ENCODE measurements around the gene PCNX2.

PCNX2 gene

GRCh38 chr1:233278631-233279030 is 16.9 kb downstream of the PCNX2 start:
- H2AFZ ChIP-seq (ENCODE audit: low read length): no peak overlapping the region

GRCh38 chr1:233277637-233278606 is 17.6 kb downstream of the PCNX2 start:
- Histone ChIP-seq H3K4me2 (ENCODE audit: low read depth, low read length, poor library complexity, severe bottlenecking) (no peak overlapping the region), H3K36me3 (ENCODE audit: insufficient read depth, low read length) (no peaks in the 10 kb centered on the region), H3K4me1 (ENCODE audit: insufficient read depth, low read length, poor library complexity, severe bottlenecking) (peaks cover 26% of the 10 kb centered on the region), H3K9me2 (replicated peaks; ENCODE audit: low read depth, low read length) (no peaks in the 10 kb centered on the region), H4K20me1 (ENCODE audit: insufficient read depth, low read length, poor library complexity, severe bottlenecking) (no peaks in the 10 kb centered on the region), H3K9me3 (ENCODE audit: insufficient read depth, low read depth, low read length) (no peaks in the 10 kb centered on the region), H3K27me3 (ENCODE audit: insufficient read depth, low read length, poor library complexity, severe bottlenecking) (no peaks in the 10 kb centered on the region), H3K79me2 (ENCODE audit: insufficient read depth, low read length) (peaks cover 26% of the 10 kb centered on the region), H3K4me3 (ENCODE audit: low read length, poor library complexity, severe bottlenecking) (no peak overlapping the region), H2AFZ (ENCODE audit: low read length) (no peak overlapping the region), H3K9ac (ENCODE audit: low read depth, low read length, poor library complexity, severe bottlenecking) (no peak overlapping the region), H3F3A (ENCODE audit: low read depth) (no peaks in the 10 kb centered on the region)
- no peak for TF ChIP-seq CTCF (conservative IDR thresholded peaks at IDR 0.05; ENCODE audit: low read length)
- TF ChIP-seq EZH2phosphoT487 (IDR thresholded peaks at IDR 0.05; ENCODE audit: borderline replicate concordance): no peak

More at GRCh38 chr1:233278631-233279030, 16.9 kb downstream of the PCNX2 start:
- Histone ChIP-seq H3K4me2 (ENCODE audit: low read depth, low read length, poor library complexity, severe bottlenecking) (no peak overlapping the region), H3K9ac (ENCODE audit: low read depth, low read length, poor library complexity, severe bottlenecking) (no peak overlapping the region), H3K79me2 (ENCODE audit: insufficient read depth, low read length) (peaks cover 26% of the 10 kb centered on the region), H3F3A (ENCODE audit: low read depth) (no peaks in the 10 kb centered on the region), H4K20me1 (ENCODE audit: insufficient read depth, low read length, poor library complexity, severe bottlenecking) (no peaks in the 10 kb centered on the region), H3K36me3 (ENCODE audit: insufficient read depth, low read length) (no peaks in the 10 kb centered on the region), H3K9me2 (replicated peaks; ENCODE audit: low read depth, low read length) (no peaks in the 10 kb centered on the region), H3K9me3 (ENCODE audit: insufficient read depth, low read depth, low read length) (no peaks in the 10 kb centered on the region), H3K27me3 (ENCODE audit: insufficient read depth, low read length, poor library complexity, severe bottlenecking) (no peaks in the 10 kb centered on the region), H3K4me3 (ENCODE audit: low read length, poor library complexity, severe bottlenecking) (no peak overlapping the region), H3K4me1 (ENCODE audit: insufficient read depth, low read length, poor library complexity, severe bottlenecking) (peaks cover 26% of the 10 kb centered on the region)
- no peak for TF ChIP-seq CTCF (conservative IDR thresholded peaks at IDR 0.05; ENCODE audit: low read length)
- no peak for TF ChIP-seq EZH2phosphoT487 (IDR thresholded peaks at IDR 0.05; ENCODE audit: borderline replicate concordance)

DNA sequence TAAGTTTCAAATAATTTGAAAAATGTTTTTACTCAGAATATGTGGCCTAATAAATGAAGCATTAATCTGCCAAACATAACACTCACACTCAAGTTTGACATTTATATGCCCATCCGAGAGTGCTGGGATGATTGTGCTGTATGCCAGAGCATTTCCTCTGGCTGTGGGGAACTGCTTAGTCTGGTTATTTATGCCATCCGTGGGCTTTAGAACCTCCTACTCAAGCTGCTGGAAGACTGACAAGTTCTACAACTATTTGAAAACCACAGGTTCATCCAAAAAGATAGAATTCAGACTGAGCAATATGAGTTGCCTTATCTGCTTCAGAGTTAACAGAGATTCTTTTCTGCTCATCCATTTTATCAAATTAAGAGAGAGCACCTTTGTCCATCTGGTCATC is 25.9 kb downstream of the PCNX2 start:
- H3K9me2 ChIP-seq (replicated peaks; ENCODE audit: low read depth, low read length): no peaks in the 10 kb centered on the region
- peaks cover 4% of the 10 kb centered on the region; the same call in 1 of the 2 replicates for H3K79me2 ChIP-seq (ENCODE audit: insufficient read depth, low read length)
- no peaks in the 10 kb centered on the region for H3K27me3 ChIP-seq (ENCODE audit: insufficient read depth, low read length, poor library complexity, severe bottlenecking)
- H2AFZ ChIP-seq (ENCODE audit: low read length): no peak overlapping the region
- 0 out of 2 replicates have a peak, but pooled peaks cover 6% of the 10 kb centered on the region for H3K36me3 ChIP-seq (ENCODE audit: insufficient read depth, low read length)
- H3K4me2 ChIP-seq (ENCODE audit: low read depth, low read length, poor library complexity, severe bottlenecking): no peak overlapping the region
- H3K4me1 ChIP-seq (ENCODE audit: insufficient read depth, low read length, poor library complexity, severe bottlenecking): no peaks in the 10 kb centered on the region
- no peaks in the 10 kb centered on the region for H3F3A ChIP-seq (ENCODE audit: low read depth)
- H3K4me3 ChIP-seq (ENCODE audit: low read length, poor library complexity, severe bottlenecking): no peak overlapping the region
- H3K9me3 ChIP-seq (ENCODE audit: insufficient read depth, low read depth, low read length): no peaks in the 10 kb centered on the region
- TF ChIP-seq CTCF (conservative IDR thresholded peaks at IDR 0.05; ENCODE audit: low read length): no peak
- no peak for TF ChIP-seq EZH2phosphoT487 (IDR thresholded peaks at IDR 0.05; ENCODE audit: borderline replicate concordance)
- H3K9ac ChIP-seq (ENCODE audit: low read depth, low read length, poor library complexity, severe bottlenecking): no peak overlapping the region
- no peaks in the 10 kb centered on the region for H4K20me1 ChIP-seq (ENCODE audit: insufficient read depth, low read length, poor library complexity, severe bottlenecking)

Data from Loucy (cell line).